Astrocyte of the spinal cord (primary cell): ENCODE measurements around the gene R3HDM4.
A peak's percentile ranks its signal among the peaks of the same experiment; 100 is the strongest.

ENCODE experiments used
- DNase-seq: peaks from one replicate; pipeline ENCODE4 v3.0.0; 2011; ENCODE audit warnings: low read depth, low spot score
- H3K4me3 ChIP-seq: 2 replicates; pipeline ENCODE4 v1.5.1; 2011; ENCODE audit warnings: low read depth, mild to moderate bottlenecking, low read length, moderate library complexity
- in situ Hi-C: cut with HindIII; loops from 2 replicates; pipeline ENCODE4 v1.10.0; 2017; ENCODE audit warnings: low sequenced_read_pairs
- TF ChIP-seq, protein P1 (sequence below): IDR thresholded peaks from 2 replicates; pipeline ENCODE4 v1.5.1; 2012; ENCODE audit warnings: low read depth, mild to moderate bottlenecking, low read length, inconsistent platforms

R3HDM4 gene

GRCh38 chr19:926323-926588 is 13.2 kb upstream of the R3HDM4 start:
- in situ Hi-C loops, result no loop called here
- TF ChIP-seq, protein P1, sequence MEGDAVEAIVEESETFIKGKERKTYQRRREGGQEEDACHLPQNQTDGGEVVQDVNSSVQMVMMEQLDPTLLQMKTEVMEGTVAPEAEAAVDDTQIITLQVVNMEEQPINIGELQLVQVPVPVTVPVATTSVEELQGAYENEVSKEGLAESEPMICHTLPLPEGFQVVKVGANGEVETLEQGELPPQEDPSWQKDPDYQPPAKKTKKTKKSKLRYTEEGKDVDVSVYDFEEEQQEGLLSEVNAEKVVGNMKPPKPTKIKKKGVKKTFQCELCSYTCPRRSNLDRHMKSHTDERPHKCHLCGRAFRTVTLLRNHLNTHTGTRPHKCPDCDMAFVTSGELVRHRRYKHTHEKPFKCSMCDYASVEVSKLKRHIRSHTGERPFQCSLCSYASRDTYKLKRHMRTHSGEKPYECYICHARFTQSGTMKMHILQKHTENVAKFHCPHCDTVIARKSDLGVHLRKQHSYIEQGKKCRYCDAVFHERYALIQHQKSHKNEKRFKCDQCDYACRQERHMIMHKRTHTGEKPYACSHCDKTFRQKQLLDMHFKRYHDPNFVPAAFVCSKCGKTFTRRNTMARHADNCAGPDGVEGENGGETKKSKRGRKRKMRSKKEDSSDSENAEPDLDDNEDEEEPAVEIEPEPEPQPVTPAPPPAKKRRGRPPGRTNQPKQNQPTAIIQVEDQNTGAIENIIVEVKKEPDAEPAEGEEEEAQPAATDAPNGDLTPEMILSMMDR, result no peak
- H3K4me3 ChIP-seq, result peak overlapping the region; percentile 92
- no peak for DNase-seq

GRCh38 chr19:925526-926322 is 12.7 kb upstream of the R3HDM4 start, which contains the start of gene ARID3A:
TSS of gene ARID3A (plus strand) at chr19:926035. CDS start at chr19:929529, 3,494 bp downstream.
- peak; percentile 91 for DNase-seq
- H3K4me3 ChIP-seq, result peak within 1 kb of the TSS; percentile 92
- in situ Hi-C loops, result no loop called here
- TF ChIP-seq, protein P1, result no peak

- TF ChIP-seq, protein P1, result no peak
- peak overlapping the region; percentile 92 for H3K4me3 ChIP-seq
- in situ Hi-C loops, result no loop called here
- DNase-seq, result peak; percentile 23
Observed at GRCh38 chr19:925087-925525, 12.1 kb upstream of the R3HDM4 start.

DNA sequence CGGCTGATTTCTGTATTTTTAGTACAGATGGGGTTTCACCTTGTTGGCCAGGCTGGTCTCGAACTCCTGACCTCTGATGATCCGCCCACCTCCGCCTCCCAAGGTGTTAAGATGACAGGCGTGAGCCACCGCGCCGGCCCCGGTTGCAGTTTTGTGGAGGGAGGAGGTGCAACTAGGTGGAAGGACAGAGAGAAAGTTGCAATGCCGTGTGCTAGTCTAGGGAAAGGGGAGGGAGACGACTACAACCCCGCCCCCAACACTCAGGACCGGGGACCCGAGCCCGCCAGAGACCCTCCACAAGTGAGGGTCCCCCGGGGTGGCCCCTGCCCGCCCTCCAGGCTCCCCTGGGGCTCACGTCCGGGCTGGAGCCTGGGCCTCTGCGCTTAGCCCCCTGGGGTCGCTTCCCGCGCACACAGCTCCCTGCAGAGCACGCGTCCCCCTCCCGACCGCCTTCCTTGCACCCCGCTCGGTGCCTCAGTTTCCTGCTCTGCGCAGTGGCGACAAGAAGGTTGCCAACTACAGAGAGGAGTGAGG is 11.6 kb upstream of the R3HDM4 start:
- peak overlapping the region; percentile 92 for H3K4me3 ChIP-seq
- in situ Hi-C loops, result no loop called here
- TF ChIP-seq, protein P1, result no peak
- no peak for DNase-seq

DNA sequence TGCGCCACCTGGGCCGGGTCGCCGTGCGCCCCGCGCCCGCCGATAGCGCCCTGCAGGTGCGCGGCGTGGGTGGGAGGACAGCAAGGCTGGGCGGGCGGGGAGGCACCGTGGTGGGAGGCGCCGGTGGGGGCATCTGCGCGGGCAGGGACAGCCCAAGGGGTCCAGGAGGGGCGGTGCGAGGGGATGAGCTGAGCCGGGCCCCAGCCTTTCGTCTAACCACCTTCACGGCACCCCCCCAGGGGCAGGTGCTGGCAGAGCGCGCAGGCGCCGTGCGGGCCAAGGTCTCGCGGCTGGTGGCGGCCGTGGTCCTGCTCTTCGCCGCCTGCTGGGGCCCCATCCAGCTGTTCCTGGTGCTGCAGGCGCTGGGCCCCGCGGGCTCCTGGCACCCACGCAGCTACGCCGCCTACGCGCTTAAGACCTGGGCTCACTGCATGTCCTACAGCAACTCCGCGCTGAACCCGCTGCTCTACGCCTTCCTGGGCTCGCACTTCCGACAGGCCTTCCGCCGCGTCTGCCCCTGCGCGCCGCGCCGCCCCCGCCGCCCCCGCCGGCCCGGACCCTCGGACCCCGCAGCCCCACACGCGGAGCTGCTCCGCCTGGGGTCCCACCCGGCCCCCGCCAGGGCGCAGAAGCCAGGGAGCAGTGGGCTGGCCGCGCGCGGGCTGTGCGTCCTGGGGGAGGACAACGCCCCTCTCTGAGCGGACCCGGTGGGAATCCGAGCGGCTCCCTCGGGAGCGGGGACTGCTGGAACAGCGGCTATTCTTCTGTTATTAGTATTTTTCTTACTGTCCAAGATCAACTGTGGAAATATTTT is 7.2 kb upstream of the R3HDM4 start:
- no peak for DNase-seq
- in situ Hi-C loops, result no loop called here
- no peak overlapping the region for H3K4me3 ChIP-seq
- TF ChIP-seq, protein P1, result no peak

DNA sequence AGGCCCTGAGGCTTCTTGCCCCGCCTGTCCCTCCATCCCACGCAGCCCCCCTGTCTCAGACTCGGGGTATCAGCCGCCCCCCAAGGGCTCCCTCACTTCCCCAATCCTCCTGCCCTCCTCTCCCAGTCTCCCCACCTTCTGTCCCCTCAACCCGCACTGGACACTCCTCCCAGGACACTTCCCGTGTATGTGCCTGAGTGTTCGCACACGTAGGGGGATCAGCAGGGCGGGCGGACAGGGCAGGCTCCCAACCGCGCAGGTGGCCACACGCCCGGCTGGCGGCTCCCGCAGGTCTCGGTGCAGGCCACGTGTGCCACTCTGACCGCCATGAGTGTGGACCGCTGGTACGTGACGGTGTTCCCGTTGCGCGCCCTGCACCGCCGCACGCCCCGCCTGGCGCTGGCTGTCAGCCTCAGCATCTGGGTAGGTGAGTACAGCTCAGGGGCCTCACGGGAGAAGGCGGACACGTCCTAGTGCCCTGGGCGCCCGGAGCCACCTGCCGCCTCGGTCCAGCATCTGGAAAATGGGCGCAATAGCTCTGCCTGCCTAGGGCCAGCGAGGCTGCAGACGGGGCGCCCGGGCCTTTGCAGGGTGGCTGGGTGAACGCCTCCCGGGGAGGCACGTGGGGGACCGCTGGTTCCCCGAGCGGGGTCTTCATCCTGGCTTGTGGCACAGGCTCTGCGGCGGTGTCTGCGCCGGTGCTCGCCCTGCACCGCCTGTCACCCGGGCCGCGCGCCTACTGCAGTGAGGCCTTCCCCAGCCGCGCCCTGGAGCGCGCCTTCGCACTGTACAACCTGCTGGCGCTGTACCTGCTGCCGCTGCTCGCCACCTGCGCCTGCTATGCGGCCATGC is 6.4 kb upstream of the R3HDM4 start:
- no peak for DNase-seq
- in situ Hi-C loops, result no loop called here
- no peak overlapping the region for H3K4me3 ChIP-seq
- TF ChIP-seq, protein P1, result no peak
